Epithelial cell of proximal tubule (primary cell): ENCODE results near the gene MAP2. TPM values are rescaled to one million over a fixed set of nuclear protein-coding genes. Genes with fewer than 3 reads are reported as not detected.

Source experiments
- DNase-seq: peaks from one replicate; pipeline ENCODE4 v3.0.0-alpha.2; 2011; ENCODE audit warnings: low read depth
- H3K4me3 ChIP-seq: 2 replicates; pipeline ENCODE4 v1.5.1; 2011; ENCODE audit warnings: low read depth, mild to moderate bottlenecking, low read length
- CTCF ChIP-seq: conservative IDR thresholded peaks from 2 replicates; pipeline ENCODE4 v1.5.1; 2012; ENCODE audit warnings: low read depth, mild to moderate bottlenecking, low read length
- total RNA-seq: library from RNA; depleted of rRNA; stranded (reverse); fragments of >200 nt; gene quantifications from 2 replicates; pipeline ENCODE4 v1.2.3, GENCODE V29; 2015

Gene MAP2
- total RNA-seq, 1 donor from 2014 or later = 12.2 TPM

DNA sequence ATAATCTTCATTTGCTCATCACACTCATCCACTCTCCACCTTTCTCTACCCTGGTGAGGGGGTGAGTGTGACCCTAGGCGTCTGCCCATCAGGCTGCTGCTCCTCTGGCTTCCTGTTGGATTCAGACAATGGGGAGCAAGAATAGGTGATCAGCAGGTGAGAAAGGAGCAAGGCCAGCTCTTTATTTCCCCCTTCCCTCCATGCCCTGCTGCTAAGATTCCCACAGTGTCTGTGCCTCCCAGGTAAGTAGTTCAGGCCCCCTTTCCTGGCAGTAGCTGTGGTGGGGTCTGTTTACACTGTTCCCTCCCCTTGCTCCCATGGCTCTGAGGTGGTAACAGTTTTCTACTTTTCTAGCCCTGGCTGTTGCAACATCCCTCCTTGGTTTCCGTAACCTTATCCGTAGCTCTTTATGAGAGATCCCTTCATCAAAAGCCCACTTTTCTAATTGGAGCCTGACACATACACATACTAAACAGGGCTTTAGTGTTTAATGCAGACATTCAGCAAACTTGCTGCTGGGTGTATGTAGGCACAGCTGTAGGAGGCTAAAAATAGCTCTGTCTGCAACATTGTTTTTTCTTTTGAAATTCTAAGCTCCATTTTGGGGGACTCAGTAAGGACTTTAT lies 27.5 kb downstream of the MAP2 start:
- no peak for TF ChIP-seq CTCF
- no peak overlapping the region for H3K4me3 ChIP-seq
- DNase-seq = no peak

GRCh38 chr2:209456489-209456888 lies 32.6 kb downstream of the MAP2 start:
- DNase-seq = no peak
- TF ChIP-seq CTCF = no peak
- no peak overlapping the region for H3K4me3 ChIP-seq

DNA sequence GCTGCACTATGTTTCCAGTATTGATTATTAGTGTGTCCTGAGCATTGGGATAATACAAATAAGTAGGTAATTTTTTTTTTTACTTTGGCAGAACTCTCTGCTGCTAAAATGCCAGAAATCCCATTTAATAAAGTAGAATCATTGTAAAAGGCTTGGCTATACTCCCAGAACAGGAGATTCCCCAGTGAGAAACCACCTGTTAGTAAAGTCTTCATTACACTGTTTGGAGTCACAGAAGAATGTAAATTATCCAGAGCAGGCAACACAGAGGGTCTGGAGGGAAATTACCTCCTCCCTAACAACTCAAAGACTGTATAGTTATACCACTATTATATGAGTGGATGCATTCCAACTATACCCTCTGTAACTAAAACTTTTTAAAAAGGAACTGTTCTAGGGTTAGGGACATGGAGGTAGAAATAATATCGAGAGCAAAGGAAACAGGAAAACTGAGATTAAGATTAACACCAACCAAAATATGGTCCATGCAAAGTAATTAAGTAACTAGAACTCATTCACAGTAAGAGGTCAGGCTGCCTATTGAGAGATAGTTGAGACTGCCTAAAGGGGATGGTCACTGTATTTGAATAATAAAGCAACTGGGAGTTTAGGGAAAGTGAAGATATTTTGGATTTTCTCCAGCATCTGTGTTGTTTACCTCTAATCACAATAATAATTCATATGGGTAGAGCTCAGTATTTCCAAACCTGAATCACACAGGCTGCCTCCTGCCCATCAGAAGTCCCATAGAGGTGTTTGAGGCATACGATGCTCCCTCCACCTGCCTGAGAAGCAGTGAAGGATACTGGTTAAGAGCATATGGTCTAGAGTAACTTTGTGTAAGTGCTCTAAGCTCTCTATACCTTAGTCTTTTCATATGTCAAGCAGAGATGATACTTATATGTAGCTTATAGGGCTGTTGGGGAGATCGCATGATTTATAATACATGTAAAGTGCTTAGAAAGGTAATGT lies 34.4 kb downstream of the MAP2 start:
- DNase-seq = no peak
- H3K4me3 ChIP-seq = no peak overlapping the region
- no peak for TF ChIP-seq CTCF

GRCh38 chr2:209459359-209459758 lies 35.5 kb downstream of the MAP2 start:
- H3K4me3 ChIP-seq = no peak overlapping the region
- no peak for DNase-seq
- TF ChIP-seq CTCF = no peak

GRCh38 chr2:209460151-209460761 lies 36.4 kb downstream of the MAP2 start:
- H3K4me3 ChIP-seq = no peak overlapping the region
- no peak for DNase-seq
- TF ChIP-seq CTCF = no peak

- TF ChIP-seq CTCF = peak; percentile 37
- H3K4me3 ChIP-seq = no peak overlapping the region
- no peak for DNase-seq
Observed at GRCh38 chr2:209463226-209463625, 39.4 kb downstream of the MAP2 start.
